SK-N-DZ (cell line): ENCODE data around the gene ACKR3.

ENCODE experiments used
- DNase-seq: peaks from one replicate; pipeline ENCODE4 v3.0.0-alpha.2; 2015; ENCODE audit warnings: low spot score

The ACKR3 gene

GRCh38 chr2:236584521-236585384 is 15.1 kb downstream of the ACKR3 start:
- no peak for DNase-seq

- no peak for DNase-seq
These were observed 16.3 kb downstream of the ACKR3 start for GRCh38 chr2:236585966-236586365.

DNA sequence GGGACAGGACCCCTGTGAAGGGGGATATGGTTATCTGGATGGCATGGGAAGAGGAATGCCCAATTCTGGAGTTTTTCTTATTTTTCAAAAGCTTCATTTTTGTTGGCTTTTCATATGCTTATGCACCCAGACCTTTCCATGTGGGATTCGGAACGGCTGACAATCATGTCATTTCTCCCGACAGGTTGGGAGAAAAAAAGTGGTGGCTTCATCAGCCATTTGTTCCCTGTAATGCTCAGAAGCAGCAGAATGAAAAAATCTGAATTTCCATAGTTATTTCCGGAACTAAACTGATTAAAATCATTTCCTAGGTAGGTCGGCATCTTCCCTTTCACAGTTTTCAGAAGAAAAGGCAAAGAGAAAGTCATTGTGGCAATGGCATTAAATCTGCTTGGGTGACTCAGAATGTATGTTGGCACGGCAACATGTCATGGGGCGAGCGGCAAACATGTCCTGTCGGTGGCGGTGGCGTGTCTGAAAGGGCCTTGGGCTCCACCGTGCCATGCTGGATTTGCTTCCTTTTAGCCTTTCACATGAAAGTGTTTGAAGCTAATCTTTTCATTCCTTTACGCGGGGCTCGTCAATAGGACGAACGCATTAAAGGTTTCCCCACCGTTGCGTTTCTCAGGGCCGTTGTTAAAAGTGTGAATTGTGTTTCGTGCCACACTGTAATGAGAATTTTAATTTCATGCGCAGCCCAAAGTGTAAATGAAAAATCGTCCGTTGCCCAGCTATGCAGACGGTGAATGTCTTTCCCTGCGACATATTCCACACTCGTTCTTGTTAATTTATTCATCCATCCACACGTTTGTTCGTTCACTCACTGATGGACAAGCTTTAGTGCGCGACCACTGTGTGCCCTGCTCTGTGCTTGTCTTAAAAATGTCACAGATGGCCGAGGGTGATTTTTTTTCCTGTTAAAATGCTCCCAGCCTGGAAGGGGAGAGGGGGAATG is 18.5 kb downstream of the ACKR3 start:
- no peak for DNase-seq

DNA sequence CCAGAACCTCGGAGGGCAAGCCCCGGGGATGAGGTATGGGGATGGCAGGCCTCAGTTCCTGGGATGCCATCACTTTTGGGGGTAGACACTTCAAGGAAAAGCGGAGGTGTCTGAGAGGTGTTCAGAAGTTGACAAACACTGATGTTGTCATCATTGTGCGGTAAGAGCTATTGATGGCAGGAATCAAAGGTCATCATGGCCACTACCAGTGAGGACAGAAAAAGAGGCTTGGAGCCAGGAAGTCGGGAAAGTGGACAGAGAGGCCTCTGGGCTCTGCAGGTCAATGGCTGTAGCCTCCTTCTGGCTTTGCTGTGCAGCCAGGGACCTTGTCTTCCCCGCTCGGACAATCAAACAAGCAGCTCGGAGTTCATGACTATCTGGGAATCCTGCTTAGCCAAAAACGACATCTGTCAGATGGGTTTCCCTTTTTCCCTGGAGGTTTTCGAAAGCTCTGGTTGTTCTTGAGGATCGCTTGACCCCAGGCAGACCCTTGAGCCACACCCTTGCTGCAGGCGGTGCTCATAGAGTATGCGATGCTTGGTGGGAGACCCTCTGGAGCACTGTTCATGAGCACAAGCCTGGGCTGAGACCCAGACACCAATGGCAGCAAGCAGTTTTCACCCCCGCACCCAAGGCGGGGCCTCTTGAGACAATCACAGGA is 19.4 kb downstream of the ACKR3 start:
- DNase-seq, result no peak

GRCh38 chr2:236590846-236591245 is 21.2 kb downstream of the ACKR3 start:
- DNase-seq, result no peak

GRCh38 chr2:236592821-236593220 is 23.2 kb downstream of the ACKR3 start:
- no peak for DNase-seq

DNA sequence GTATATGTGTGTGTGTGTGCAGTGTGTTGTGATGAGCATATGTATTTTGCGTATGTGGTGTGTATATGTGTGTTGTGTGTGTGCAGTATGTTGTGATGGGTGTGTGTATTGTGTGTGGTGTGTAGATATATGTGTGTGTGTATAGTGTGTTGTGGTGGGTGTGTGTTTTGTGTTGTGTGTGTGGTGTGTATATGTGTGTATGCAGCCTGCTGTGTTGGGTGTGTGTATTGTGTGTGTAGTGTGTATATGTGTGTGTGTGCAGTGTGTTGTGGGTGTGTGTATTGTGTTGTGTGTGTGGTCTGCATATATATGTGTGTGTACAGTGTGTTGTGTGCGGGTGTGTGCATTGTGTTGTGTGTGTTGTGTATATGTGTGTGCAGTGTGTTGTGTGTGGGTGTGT is 23.9 kb downstream of the ACKR3 start:
- no peak for DNase-seq

GRCh38 chr2:236593956-236594355 is 24.3 kb downstream of the ACKR3 start:
- DNase-seq, result no peak

GRCh38 chr2:236597629-236598028 is 28.0 kb downstream of the ACKR3 start:
- no peak for DNase-seq

DNA sequence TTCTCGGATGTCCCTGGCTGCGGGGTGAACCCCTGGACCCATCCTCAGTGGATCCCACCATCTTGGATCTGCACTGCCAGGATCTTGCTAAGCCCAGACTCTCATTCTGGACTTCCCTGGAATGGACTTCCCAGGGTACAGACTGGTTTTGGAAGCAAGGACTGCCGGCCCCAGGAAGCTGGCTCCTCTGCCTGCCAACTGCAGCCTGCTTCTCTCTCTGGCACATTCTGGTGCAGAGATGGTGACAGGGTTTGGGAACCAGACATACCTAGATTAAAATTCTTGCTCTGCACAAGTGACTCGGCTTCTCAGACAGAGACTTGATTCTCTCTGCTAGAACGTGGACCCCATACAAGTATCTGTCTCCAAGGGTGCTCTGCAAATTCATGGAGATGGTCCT is 29.4 kb downstream of the ACKR3 start:
- no peak for DNase-seq

DNA sequence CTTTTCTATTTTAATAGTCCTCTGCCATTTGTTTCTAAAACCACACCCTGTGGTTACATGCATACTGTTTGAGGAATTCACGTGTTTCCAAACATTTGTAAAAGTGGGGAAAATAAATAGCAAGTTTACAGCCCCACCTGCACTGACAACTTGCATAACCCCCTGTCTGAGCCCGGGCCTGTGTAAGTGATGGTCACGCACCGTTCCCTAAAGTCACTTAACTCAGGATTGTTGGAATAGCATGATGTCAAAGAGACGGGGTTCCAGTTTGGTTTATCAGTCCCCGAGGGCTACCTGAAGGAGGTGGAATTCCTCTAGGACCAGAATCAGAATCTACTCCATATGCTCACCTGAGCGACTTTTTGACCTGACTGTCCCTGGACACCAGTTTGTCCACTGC is 30.5 kb downstream of the ACKR3 start:
- no peak for DNase-seq

GRCh38 chr2:236600892-236601291 is 31.3 kb downstream of the ACKR3 start:
- DNase-seq, result no peak

GRCh38 chr2:236601316-236602202 is 31.9 kb downstream of the ACKR3 start:
- no peak for DNase-seq

DNA sequence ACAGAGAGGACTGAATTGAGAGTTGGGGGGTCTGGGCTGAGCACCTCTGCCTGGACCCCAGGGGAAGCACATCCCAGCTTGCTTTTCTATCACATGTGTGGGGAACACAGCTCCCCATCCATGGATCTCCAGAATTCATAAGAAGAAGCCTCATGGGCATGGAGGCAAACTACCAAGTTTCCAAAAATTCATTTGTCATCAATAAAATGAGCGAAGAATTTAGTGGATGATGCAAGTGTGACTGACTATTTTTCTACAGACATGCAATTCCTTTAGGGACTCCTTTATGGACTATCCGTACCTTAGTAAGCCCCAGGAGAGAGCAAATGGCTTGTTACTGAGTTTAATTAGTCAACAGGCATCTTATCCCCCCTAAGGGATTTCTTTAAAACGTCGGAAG is 33.1 kb downstream of the ACKR3 start:
- no peak for DNase-seq

DNA sequence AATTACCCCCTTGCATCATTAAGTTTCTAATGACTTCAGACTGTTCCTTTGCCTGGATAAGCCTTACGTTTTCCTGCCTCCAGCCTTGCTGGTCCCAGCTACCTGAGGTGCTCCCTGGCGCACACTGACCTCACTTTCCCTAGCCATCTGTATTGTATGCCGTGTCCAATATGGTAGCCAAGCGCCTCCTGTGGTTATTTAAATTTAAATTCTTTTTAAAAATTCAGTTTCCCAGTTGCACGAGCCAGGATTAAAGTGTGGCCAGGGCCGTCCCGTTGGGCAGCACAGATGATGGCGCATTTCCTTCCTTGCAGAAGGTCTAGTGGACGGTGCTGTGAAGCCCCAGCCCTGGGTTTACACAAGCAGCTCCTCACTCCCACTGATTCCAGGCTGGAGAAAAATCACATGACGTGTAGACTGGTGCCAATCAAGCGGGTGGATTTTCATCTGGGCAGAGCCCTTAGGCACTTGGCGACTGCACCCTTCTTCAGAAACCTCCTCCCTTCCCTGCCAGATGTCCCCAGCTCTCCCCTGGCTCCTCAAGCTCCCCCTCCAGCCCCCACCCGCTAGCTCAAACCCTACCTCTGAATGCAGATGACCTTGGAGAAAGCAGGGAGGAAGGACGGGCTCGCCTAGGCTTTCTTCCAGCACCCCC is 33.9 kb downstream of the ACKR3 start:
- no peak for DNase-seq

GRCh38 chr2:236604575-236605344 is 35.1 kb downstream of the ACKR3 start:
- no peak for DNase-seq

DNA sequence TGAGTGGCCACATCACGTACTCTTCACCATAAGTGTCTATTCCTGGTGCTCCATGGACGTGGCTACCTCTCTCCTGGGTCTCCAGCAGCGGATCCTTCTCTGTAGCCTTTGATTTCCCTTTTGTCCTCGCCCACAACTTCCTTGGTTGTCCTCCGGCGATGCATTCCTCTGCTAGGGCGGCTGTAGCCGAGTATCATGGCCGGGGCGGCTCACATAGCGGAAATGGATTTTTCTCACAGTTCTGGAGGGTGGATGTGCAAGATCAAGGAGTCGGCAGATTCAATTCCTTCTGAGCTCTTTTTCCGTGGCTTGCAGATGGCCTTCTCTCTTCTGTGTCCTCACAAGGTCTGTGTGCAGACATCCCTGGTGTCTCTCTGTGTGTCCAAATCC is 35.7 kb downstream of the ACKR3 start:
- no peak for DNase-seq

GRCh38 chr2:236606023-236606422 is 36.4 kb downstream of the ACKR3 start:
- no peak for DNase-seq

GRCh38 chr2:236607471-236608187 is 38.0 kb downstream of the ACKR3 start:
- DNase-seq, result no peak
